Measurements from ENCODE around the gene PNPLA7. TPM values are rescaled to one million over a fixed set of nuclear protein-coding genes. Genes with fewer than 3 reads are reported as not detected.

PNPLA7 gene
- under 0.01 TPM in 2 replicates for total RNA-seq (2012; rRNA removed)
- polyA plus RNA-seq (2012; rRNA removed): 0.70 and 0.89 TPM in 2 replicates
- polyA plus RNA-seq (2012; cell fraction: cytosol; rRNA removed): 0.24 and 0.37 TPM in 2 replicates
- 7.6 and 9.3 TPM in 2 replicates for polyA plus RNA-seq (2012; cell fraction: nucleus; rRNA removed; ENCODE audit: low replicate concordance)
- percentile 45 among the genes with signal in this experiment for Bru-seq, nascent RNA
- BruChase-seq, experiment 1, labeled RNA remaining after a 6-hour chase: percentile 65 among the genes with signal in this experiment
- percentile 54 among the genes with signal in this experiment for BruChase-seq, experiment 2, labeled RNA remaining after a 2-hour chase
- long read RNA-seq, partial matches to known transcripts: 4 of 5 reads
- long read RNA-seq, other reads (novel, unspliced or antisense): 1 of 5 reads

GRCh38 chr9:137550231-137550621, at the start of gene PNPLA7:
Gene PNPLA7 (minus strand): TSS chr9:137550402. CDS start chr9:137550197, 205 bp downstream.
- H3K9me3 ChIP-seq (ENCODE audit: control insufficient read depth, insufficient read depth, low read length): no peaks in the 10 kb centered on the region
- peak within 1 kb of the TSS; percentile 49 for H3K9ac ChIP-seq (ENCODE audit: low read depth, low read length)
- CTCF ChIA-PET: no interaction called here

More at GRCh38 chr9:137550231-137550621, at the start of gene PNPLA7:
- Histone ChIP-seq H3K23ac (ENCODE audit: low read depth, low read length) (peak within 1 kb of the TSS; percentile 59; the same call in 1 of the 2 replicates), H2AFZ (replicated peaks; ENCODE audit: low read length, poor library complexity) (peak within 1 kb of the TSS; percentile 98), H3K9me1 (ENCODE audit: insufficient read depth, low read length) (no peaks in the 10 kb centered on the region), H2BK15ac (ENCODE audit: low read depth, low read length) (no peak within 1 kb of the TSS; the same call in 2 of the 3 replicates), H3K36me3 (ENCODE audit: control insufficient read depth, insufficient read depth, low read length) (peaks cover 7% of the 10 kb centered on the region), H3K79me1 (ENCODE audit: low read depth in 1 of 2, low read length in 2 of 2) (peaks cover 13 to 21% of the 10 kb centered on the region in 2 experiments), H2BK20ac (ENCODE audit: low read depth, low read length) (no peak within 1 kb of the TSS), H3K18ac (ENCODE audit: low read depth, low read length) (no peak within 1 kb of the TSS), H3K4ac (ENCODE audit: low read depth, low read length) (peak within 1 kb of the TSS; percentile 35; the same call in 1 of the 2 replicates), H3K56ac (ENCODE audit: extremely low read depth, insufficient read depth, low read length) (no peak within 1 kb of the TSS), H4K5ac (ENCODE audit: low read depth, low read length) (no peak within 1 kb of the TSS), H3K27me3 (ENCODE audit: control insufficient read depth, insufficient read depth, low read length) (no peaks in the 10 kb centered on the region), H3K14ac (replicated peaks; ENCODE audit: low read depth, low read length) (peak within 1 kb of the TSS; percentile 45; the same call in 1 of the 2 replicates), H3K4me3 (ENCODE audit: insufficient read depth, low read depth, low read length) (peak within 1 kb of the TSS; percentile 85), H3K27ac (ENCODE audit: insufficient read depth, low read length) (peak within 1 kb of the TSS; percentile 57), H2BK5ac (ENCODE audit: low read depth, low read length, poor library complexity, severe bottlenecking) (peak within 1 kb of the TSS; percentile 21), H3K4me2 (ENCODE audit: low read depth, low read length) (peak within 1 kb of the TSS; percentile 74), H4K8ac (ENCODE audit: low read depth in 2 of 2, low read length in 2 of 2) (peak within 1 kb of the TSS; percentile 75 to 80; a peak in 3 of 4 replicates), H3K4me1 (ENCODE audit: control insufficient read depth, insufficient read depth, low read length) (peaks cover 5% of the 10 kb centered on the region; the same call in 1 of the 2 replicates), H2AK5ac (ENCODE audit: low read depth, low read length) (peak within 1 kb of the TSS; percentile 73; the same call in 1 of the 2 replicates), H2AK9ac (replicated peaks; ENCODE audit: low read depth, low read length, poor library complexity) (peak within 1 kb of the TSS; percentile 81), H4K91ac (ENCODE audit: insufficient read depth, low read depth, low read length) (no peak within 1 kb of the TSS), H4K20me1 (ENCODE audit: insufficient read depth, low read length) (0 out of 2 replicates have a peak, but pooled peaks cover 9% of the 10 kb centered on the region), H2BK120ac (ENCODE audit: low read depth, low read length) (no peak within 1 kb of the TSS)
- in situ Hi-C loops (cut with MboI; ENCODE audit: low sequenced_read_pairs) (no loop called here), dilution Hi-C loops (cut with HindIII; ENCODE audit: low sequenced_read_pairs, unreplicated experiment) (no loop called here), intact Hi-C loops (cut with micrococcal nuclease) (no loop called here)
- POLR2A ChIA-PET (ENCODE audit: unreplicated experiment): no interaction called here
- TF ChIP-seq MAFK (IDR thresholded peaks at IDR 0.05; ENCODE audit: low read depth, low read length): no peak
- TF ChIP-seq CEBPB (IDR thresholded peaks at IDR 0.05; ENCODE audit: low read depth, low read length): no peak
- TF ChIP-seq POLR2A (IDR thresholded peaks at IDR 0.05; ENCODE audit: low read depth, low read length): no peak
- no peak for TF ChIP-seq RAD21 (IDR thresholded peaks at IDR 0.05; ENCODE audit: low read length)
- no peak for TF ChIP-seq FOS (IDR thresholded peaks at IDR 0.05; ENCODE audit: low read depth, low read length)
- no peak for TF ChIP-seq MAZ (IDR thresholded peaks at IDR 0.05; ENCODE audit: borderline replicate concordance, low read depth, low read length)
- TF ChIP-seq MXI1 (IDR thresholded peaks at IDR 0.05; ENCODE audit: borderline replicate concordance, low read depth, low read length): no peak
- no peak for TF ChIP-seq ELK1 (IDR thresholded peaks at IDR 0.05; ENCODE audit: borderline replicate concordance, low read depth, low read length)
- TF ChIP-seq USF2 (IDR thresholded peaks at IDR 0.05; ENCODE audit: low read depth, low read length): peak; percentile 70
- no peak for TF ChIP-seq CTCF (conservative IDR thresholded peaks at IDR 0.05; ENCODE audit: low read depth, low read length)
- TF ChIP-seq BHLHE40 (IDR thresholded peaks at IDR 0.05; ENCODE audit: low read depth, low read length): peak; percentile 72; the same call in 1 of the 2 replicates
- TF ChIP-seq RCOR1 (IDR thresholded peaks at IDR 0.05; ENCODE audit: insufficient replicate concordance, low read length): no peak
- ATAC-seq (ENCODE audit: low read depth): peak; percentile 28
- DNase-seq: peak; percentile 43
- BruUV-seq (replicated peaks): no TSS peak
- WGBS, 2 experiments (ENCODE audit: extremely low coverage in 2 of 2, insufficient read length in 1 of 2): no CpG with 5 or more reads among the region's 13 CpGs

All from IMR-90 (cell line).